Measurements from ENCODE around the gene MALRD1. TPM values are rescaled to one million over a fixed set of nuclear protein-coding genes. Genes with fewer than 3 reads are reported as not detected.
A peak's percentile ranks its signal among the peaks of the same experiment; 100 is the strongest.

MALRD1 gene
- total RNA-seq, 1 experiment from 2014 or later: not detected

GRCh38 chr10:19576576-19576975 lies 528.0 kb downstream of the MALRD1 start:
- DNase-seq (ENCODE audit: low read depth): no peak

DNA sequence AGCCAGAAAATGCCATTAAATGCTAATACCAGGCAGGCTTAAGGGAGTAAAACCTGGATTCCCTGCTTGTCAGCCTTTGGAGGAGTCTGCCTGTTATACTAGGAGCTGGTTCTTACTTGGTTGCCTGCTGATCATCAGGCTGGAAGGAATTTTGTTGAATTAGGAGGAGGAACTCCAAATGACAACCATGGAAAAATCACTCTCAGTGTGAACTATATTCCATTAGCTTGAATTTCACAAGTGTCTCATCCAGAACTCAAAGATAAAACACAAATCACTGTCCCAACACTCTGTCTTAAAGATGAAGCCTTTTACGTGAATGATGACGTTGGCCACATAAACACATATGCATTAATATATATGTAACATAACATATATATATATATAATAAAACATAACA lies 528.8 kb downstream of the MALRD1 start:
- no peak for DNase-seq (ENCODE audit: low read depth)

- DNase-seq (ENCODE audit: low read depth): no peak
Observed at GRCh38 chr10:19577807-19578206, 529.2 kb downstream of the MALRD1 start.

- no peak for DNase-seq (ENCODE audit: low read depth)
Observed at GRCh38 chr10:19578571-19578970, 530.0 kb downstream of the MALRD1 start.

GRCh38 chr10:19579761-19580545 lies 531.4 kb downstream of the MALRD1 start:
- no peak for DNase-seq (ENCODE audit: low read depth)

DNA sequence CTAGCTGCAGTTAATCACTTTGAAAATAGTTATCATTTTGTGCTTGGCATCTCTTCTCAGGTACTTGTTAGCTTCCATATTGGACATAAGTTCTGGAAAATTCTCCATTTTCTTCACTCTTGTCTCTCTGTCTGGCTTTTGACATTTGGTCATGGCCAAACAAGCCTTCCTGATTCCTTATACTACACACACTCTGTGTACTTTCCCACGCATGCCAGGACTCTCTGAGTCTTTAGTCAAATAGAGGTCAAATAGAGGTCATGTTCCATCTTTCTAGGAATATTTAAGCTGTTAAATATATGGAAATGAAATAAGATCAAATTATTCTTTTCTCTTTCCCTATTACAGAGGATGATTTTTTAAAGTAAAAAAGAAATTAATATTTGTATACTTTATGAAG lies 532.1 kb downstream of the MALRD1 start:
- no peak for DNase-seq (ENCODE audit: low read depth)

- DNase-seq (ENCODE audit: low read depth): no peak
Observed at GRCh38 chr10:19588608-19589007, 540.0 kb downstream of the MALRD1 start.

DNA sequence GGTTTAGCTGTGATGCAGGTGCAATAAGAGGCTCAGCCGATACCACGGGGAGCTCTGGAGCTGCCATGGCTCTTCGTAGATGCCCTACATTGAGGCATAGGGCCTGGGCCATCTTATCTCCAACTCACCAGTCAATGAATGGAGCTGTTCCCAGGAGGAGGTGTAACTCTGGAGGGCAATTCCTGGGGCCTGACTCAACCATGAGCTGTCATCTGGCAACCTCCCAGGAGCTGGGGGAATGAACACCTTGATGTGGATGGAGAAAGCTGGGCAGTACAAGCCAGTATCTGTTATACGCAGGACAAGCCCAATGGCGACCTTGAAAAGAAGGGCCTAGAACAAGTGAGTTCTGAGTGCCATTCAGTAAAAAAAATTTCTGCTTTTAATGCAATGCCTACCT lies 543.7 kb downstream of the MALRD1 start:
- DNase-seq (ENCODE audit: low read depth): peak; percentile 49

GRCh38 chr10:19595212-19595845 lies 546.7 kb downstream of the MALRD1 start:
- no peak for DNase-seq (ENCODE audit: low read depth)

- DNase-seq (ENCODE audit: low read depth): no peak
Observed at GRCh38 chr10:19605806-19606205, 557.2 kb downstream of the MALRD1 start.

- DNase-seq (ENCODE audit: low read depth): no peak
Observed at GRCh38 chr10:19606968-19607367, 558.4 kb downstream of the MALRD1 start.

GRCh38 chr10:19611775-19612174 lies 563.2 kb downstream of the MALRD1 start:
- DNase-seq (ENCODE audit: low read depth): no peak

GRCh38 chr10:19616966-19617365 lies 568.4 kb downstream of the MALRD1 start:
- DNase-seq (ENCODE audit: low read depth): no peak

GRCh38 chr10:19620811-19621210 lies 572.2 kb downstream of the MALRD1 start:
- no peak for DNase-seq (ENCODE audit: low read depth)

- DNase-seq (ENCODE audit: low read depth): no peak
Observed at GRCh38 chr10:19623321-19623720, 574.7 kb downstream of the MALRD1 start.

GRCh38 chr10:19626156-19626555 lies 577.6 kb downstream of the MALRD1 start:
- no peak for DNase-seq (ENCODE audit: low read depth)

DNA sequence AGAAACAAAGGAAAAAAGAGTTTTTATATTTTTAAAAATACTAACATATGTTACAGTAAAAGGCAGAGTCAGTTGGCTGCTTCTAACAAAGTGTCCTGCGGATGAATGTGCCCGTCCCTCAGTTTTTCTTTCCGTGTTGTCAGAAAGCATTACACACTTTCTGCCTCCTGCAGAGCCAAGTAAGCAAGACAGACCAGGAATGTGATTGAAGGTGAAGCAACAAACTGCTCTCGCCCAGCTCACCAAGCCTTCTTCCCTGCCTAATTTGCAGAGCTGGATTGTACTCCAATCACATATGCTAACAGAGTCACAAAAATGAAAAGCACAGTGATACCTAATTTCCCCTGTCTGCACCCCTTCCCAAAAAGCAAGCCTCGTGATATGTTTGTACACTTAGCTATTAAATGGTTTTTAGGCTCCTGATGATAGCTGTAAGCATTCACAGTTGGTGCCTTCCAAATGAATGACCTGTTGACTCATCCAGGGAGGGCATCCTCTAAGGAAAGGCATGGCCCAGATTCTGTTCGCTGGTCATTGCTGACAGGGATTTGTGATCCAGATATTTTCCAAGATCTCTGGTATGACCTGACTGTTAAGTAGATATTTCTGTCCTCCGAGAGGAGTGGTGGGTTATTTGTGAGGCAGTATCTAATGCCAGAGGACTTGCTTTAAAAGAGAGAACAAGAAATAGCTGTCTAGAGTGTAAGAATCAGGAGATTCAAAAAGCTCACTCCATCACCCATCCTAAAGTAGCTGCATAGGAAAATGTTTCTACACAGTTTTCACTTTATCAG lies 580.4 kb downstream of the MALRD1 start:
- no peak for DNase-seq (ENCODE audit: low read depth)

GRCh38 chr10:19629567-19629966 lies 581.0 kb downstream of the MALRD1 start:
- DNase-seq (ENCODE audit: low read depth): no peak

DNA sequence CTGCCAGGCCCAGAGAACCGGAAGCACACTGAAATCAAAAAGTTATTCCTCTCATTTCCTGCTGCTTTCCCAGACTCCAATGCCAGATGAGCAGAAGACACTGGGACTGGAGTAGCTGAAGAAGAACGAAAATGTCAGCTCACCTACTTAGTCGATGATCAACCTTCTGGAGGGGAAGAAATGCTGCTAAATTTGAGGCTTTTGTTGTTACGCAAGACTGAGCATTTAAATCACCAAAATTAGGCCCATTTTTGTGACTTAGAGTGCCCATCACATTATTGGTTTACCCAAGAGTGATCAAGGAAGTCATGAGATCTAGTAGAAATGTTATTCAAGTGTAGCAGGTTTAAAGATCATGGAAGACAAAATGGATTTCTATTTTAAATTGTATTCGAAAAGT lies 585.6 kb downstream of the MALRD1 start:
- DNase-seq (ENCODE audit: low read depth): no peak

DNA sequence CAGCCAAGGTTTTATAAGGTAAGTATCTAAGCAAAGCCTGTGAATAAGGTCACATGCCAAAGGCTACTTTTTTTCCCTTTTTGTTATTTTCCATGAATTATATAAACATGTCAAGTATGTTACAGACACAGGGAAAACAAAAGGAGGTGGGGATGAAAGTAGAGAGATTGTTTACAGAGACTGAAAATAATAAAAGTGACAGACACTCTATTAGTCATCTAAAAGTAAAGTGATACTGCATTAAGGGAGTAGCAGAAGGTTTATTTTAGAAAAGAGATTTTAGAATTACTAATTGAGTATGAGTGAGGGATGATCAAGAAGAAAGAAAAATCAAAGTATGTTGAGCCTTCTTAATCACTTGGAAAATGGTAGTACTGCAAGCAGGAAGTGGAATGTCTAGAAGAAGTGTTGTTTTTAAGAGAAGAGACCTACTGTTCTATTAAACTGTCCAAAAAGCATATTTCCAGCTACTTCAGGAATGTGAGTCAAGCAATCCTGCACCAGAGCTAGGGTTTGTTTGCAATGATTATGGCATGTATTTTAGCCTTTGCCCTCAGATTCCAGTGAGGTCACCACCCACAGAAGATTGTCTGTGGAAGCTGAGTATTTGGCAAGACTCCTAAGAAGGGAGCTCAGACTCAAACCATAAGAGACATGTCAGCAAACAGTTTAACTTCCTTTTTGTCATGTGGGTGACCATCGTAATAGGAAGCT lies 589.7 kb downstream of the MALRD1 start:
- DNase-seq (ENCODE audit: low read depth): peak; percentile 35

GRCh38 chr10:19638896-19639233 lies 590.3 kb downstream of the MALRD1 start:
- DNase-seq (ENCODE audit: low read depth): no peak

All from Daoy (cell line).